Brain pericyte (primary cell): Measurements from ENCODE around the gene SYTL4.

Experiments
- DNase-seq: peaks from one replicate; pipeline ENCODE4 v3.0.0-alpha.2; 2012; ENCODE audit warnings: low read depth, low spot score

Gene SYTL4

GRCh38 chrX:100648458-100649417 lies 83.2 kb downstream of the SYTL4 start:
- DNase-seq, result peak; percentile 69

- no peak for DNase-seq
Observed at GRCh38 chrX:100647739-100648138, 84.2 kb downstream of the SYTL4 start.

GRCh38 chrX:100647095-100647494 lies 84.8 kb downstream of the SYTL4 start:
- peak; percentile 47 for DNase-seq

- no peak for DNase-seq
Observed at GRCh38 chrX:100645106-100645505, 86.8 kb downstream of the SYTL4 start.

- peak; percentile 27 for DNase-seq
Observed at GRCh38 chrX:100643956-100644860, 87.7 kb downstream of the SYTL4 start, which contains the start of gene SRPX2. SRPX2 (plus strand) TSS chrX:100644199; CDS start chrX:100646323, 2,124 bp downstream.

- DNase-seq, result no peak
Observed at GRCh38 chrX:100643212-100643611, 88.7 kb downstream of the SYTL4 start.

GRCh38 chrX:100642290-100642689 lies 89.6 kb downstream of the SYTL4 start:
- no peak for DNase-seq

GRCh38 chrX:100636321-100636991 lies 95.5 kb downstream of the SYTL4 start, which contains the start of gene TSPAN6:
TSPAN6 (minus strand) TSS chrX:100636806; CDS start chrX:100636694, 112 bp downstream.
- peak; percentile 51 for DNase-seq

- no peak for DNase-seq
Observed at GRCh38 chrX:100635989-100636320, 96.0 kb downstream of the SYTL4 start.

- no peak for DNase-seq
Observed at GRCh38 chrX:100635040-100635439, 96.9 kb downstream of the SYTL4 start.

- DNase-seq, result no peak
Observed at GRCh38 chrX:100625985-100626491, 105.9 kb downstream of the SYTL4 start.
